Fibroblast of mammary gland (primary cell): ENCODE data around the gene KIAA0232.

Source experiments
- DNase-seq: peaks from one replicate; pipeline ENCODE4 v3.0.0-alpha.2; 2010; ENCODE audit warnings: low read depth
- H3K4me3 ChIP-seq: 2 replicates; pipeline ENCODE4 v1.5.1; 2011; ENCODE audit warnings: low read depth, mild to moderate bottlenecking, low read length, moderate library complexity; ENCODE audit not compliant: control insufficient read depth
- TF ChIP-seq, protein P1 (sequence below): conservative IDR thresholded peaks from 2 replicates; pipeline ENCODE4 v1.5.1; 2011; ENCODE audit warnings: low read depth, low read length, inconsistent platforms; ENCODE audit not compliant: control insufficient read depth, insufficient read depth

The KIAA0232 gene

DNA sequence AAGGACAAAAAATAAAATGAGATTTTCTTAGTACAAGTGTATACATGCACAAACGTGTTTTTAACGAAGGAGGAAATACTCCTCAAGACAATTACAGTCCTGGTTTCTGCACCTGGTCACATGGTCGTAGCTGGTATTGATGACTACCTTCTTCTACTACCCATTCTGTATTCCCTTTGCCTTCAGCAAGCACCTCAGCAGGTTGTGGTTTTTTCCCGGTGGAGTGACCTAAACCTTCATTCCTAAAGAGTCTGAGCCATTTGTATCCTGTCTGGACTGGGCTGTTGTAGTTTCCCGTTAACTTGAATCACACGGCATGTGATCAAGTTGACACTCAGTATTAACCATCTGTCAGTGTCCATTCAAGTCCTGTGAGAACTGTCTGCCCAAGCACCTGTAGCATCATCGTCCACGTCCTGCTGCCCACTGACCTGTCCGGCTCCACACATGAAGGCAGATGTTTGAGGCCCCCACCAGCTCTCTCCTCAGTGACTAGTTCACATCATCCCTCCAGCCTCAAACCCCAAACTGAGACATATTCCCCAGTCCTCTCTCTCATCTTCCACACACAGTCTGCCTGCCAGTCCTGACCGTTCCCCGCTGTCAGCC is 96.0 kb downstream of the KIAA0232 start:
- TF ChIP-seq, protein P1, sequence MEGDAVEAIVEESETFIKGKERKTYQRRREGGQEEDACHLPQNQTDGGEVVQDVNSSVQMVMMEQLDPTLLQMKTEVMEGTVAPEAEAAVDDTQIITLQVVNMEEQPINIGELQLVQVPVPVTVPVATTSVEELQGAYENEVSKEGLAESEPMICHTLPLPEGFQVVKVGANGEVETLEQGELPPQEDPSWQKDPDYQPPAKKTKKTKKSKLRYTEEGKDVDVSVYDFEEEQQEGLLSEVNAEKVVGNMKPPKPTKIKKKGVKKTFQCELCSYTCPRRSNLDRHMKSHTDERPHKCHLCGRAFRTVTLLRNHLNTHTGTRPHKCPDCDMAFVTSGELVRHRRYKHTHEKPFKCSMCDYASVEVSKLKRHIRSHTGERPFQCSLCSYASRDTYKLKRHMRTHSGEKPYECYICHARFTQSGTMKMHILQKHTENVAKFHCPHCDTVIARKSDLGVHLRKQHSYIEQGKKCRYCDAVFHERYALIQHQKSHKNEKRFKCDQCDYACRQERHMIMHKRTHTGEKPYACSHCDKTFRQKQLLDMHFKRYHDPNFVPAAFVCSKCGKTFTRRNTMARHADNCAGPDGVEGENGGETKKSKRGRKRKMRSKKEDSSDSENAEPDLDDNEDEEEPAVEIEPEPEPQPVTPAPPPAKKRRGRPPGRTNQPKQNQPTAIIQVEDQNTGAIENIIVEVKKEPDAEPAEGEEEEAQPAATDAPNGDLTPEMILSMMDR, result no peak
- H3K4me3 ChIP-seq, result no peak overlapping the region
- DNase-seq, result no peak

DNA sequence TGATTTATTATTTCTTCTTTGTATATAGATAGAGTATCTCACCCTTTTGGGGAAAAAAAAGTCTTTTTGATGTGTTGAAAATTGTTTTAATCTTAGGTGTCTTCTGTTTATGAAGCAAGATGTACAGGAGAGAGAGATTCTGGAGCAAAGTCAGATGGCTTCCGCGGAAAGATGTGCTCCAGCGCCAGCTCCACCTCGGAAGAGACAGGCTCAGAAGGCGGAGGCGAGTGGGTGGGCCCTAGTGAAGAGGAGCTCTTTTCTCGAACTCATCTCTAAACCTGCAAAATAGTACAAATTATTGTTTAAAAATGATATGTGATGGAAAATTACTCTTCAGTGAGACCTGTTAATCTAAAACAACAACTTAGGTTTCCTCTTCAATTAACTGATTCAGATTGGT is 98.2 kb downstream of the KIAA0232 start:
- no peak for DNase-seq
- TF ChIP-seq, protein P1, result no peak
- no peak overlapping the region for H3K4me3 ChIP-seq

DNA sequence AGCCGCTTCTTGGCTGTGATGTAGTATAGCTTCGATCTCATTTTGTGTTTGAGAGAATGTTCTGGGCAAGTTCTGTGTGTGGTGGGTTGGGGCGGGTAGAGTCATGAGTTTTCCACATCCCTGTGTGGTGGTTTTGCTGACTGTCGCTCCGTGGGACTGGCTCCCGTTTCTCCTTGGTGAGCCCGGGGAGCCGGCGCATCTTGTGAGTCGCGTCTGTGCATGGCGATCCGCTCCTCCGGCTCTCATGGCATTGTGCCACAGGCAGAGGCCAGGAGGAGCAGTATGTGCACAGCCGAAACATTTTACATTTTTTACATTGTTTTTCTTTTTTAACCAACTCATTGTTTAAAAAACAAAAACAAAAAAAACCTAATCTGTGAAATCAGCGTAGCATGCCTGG is 99.4 kb downstream of the KIAA0232 start:
- no peak overlapping the region for H3K4me3 ChIP-seq
- TF ChIP-seq, protein P1, result no peak
- DNase-seq, result no peak

DNA sequence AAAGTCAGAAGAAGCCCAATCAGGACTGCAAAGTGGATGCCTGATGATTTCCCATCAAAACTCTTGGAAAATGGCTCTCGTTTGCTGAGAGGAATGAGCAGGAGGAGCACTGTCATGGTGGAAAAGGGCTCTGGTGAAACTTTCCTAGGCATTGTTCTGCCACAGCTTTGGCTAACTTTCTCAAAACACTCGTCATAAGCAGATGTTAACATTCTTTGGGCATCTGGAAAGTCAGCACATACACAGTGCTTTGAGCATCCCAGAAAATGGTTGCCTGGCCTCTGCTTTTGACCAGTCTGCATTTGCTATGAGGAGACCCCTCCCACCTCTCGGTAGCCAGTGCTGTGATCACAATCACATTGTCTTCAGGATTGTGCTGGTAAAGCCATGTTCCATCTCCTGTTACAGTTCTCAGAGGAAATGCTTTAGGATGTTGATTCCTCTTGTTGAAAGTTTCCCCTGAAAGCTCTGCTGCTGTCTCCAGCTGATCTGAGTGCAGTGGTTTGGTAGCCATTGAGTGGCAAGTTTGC is 101.9 kb downstream of the KIAA0232 start:
- TF ChIP-seq, protein P1, result no peak
- no peak for DNase-seq
- H3K4me3 ChIP-seq, result no peak overlapping the region

DNA sequence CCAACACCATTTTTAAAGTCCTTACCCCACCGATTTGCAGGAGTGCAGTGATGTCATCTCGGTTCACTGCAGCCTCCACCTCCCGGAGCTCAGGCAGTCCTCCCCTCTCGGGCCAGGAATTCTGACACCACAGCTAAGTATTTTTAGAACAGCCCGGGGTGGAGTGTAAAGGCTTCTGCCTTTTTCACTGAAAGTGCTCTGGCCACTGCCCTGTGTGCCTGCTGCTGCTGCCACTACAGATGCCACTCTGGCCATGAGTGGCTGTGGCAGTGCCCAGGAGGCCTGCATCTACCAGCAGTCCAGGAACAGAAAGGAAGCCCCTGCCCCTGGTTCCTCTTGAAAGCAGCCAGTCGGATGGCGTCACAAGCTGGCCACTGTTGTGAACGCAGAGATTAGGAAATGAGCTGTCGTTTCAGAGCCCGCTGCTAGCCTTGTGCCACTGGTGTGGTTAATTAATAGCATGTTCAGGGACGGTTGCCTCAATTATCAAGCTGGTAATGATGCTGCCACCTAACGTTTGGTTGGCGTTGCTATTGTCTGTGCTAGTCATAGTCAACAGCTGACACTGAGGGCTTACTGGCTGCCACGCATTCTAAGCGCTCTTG is 103.5 kb downstream of the KIAA0232 start:
- DNase-seq, result peak; percentile 66
- no peak overlapping the region for H3K4me3 ChIP-seq
- TF ChIP-seq, protein P1, result peak; percentile 11

DNA sequence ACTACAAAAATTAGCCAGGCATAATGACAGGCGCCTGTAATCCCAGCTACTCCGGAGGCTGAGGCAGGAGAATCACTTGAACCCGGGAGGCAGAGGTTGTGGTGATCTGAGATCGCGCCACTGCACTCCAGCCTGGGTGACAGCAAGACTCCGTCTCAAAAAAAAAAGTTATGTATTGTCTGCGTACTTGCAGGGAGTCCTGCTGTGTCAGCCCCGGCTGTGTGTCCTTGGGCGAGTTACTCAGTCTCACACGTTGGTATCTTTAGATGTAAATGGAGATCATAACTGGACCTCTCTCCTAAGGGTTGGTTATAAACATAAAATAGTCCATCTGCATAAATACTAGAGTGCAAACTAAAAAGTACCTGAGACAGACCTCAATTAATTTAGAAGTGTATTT is 104.4 kb downstream of the KIAA0232 start:
- no peak for DNase-seq
- no peak overlapping the region for H3K4me3 ChIP-seq
- TF ChIP-seq, protein P1, result no peak
